GM18909 (cell line): ENCODE data around the gene NEURL3.
"Not testable (repeated sequence)": the region's sequence is repeated elsewhere in the genome, so short reads cannot be mapped to it uniquely, and the experiment has no call there.

Experiments used
- ATAC-seq: cut with Tn5 transposase; IDR thresholded peaks from one replicate; pipeline ENCODE4 v1.9.1; 2021; ENCODE audit warnings: mild to moderate bottlenecking; ENCODE audit not compliant: unreplicated experiment, poor library complexity

Gene NEURL3

GRCh38 chr2:96510931-96511595, 5.9 kb upstream of the NEURL3 start:
- no peak for ATAC-seq

DNA sequence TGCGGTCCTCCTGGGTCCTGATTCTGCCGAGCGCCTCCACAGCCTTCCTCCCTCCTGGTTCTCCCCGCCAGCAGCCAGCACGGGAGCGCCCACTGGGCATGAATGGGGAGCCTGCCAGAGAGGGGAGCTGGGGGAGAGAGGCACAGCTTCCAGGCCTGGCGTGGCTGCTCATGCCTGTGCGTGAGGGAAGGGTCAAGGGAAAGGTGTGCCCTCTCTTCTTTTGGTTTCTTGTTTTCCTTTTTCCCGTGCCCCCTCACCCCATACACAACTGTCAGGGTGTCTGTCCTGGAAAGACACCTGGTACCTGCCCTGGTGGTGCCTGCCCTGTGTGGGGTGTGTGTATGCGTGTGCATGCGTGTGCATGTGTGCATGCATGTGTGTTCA, 4.7 kb upstream of the NEURL3 start:
- ATAC-seq, result no peak

- ATAC-seq, result peak; percentile 66
Measured at GRCh38 chr2:96509114-96509846, 4.1 kb upstream of the NEURL3 start.

DNA sequence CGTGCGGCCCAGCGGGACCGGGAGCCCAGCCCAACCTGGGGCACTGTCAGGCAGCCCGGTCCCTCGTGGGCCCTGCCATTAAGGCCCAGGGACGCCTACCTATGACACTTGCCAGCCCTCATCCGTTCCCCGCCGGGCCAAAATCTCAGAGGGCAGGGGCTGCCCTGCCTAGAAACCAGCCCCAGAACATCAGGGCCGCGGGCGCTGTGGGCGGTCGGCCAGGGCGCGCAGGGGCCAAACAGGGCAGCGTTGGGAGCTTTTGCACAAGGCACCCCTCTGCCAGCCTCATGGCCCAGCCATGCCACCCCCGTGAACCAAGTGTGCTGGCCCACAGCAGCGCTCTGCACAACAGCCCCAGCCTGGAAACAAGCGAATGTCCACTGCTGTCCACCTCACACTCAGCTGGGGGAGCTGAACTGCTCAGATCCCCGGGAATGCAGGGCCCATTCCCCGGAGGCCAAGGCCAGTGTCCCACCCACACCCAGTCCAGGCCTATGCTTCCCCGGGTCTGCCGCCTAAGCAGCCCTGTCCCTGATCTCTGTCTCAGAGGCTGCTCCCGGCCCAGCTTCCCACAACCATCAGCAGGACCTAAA, 3.5 kb upstream of the NEURL3 start:
- no peak for ATAC-seq

DNA sequence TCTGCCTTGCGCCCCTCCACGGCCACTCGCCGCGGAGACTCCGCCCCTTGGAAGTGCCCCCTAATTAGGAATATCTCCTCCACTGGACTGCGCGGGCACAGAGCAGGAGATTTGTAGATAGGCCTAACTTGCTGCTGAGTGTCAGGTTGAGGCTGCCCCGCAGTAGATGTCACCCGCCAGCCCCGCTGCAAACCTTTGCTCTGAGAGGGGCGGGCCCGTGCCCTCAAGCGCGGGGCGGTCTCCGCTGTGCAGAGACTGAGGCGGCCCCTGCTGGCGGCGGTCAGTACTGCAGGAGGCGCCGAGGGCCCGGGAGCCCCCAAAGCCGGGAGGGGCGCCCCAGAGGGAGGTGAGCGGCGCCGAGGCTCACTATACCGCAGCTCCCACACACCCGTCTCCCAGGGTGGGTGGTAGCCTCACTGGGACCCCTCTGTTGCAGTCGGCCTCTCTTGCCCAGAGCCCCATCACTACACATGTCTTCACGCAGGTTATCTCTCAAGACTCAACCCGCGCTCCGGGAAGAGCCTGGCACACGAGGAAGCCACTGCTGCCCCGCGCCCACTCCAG, 2.9 kb upstream of the NEURL3 start:
- ATAC-seq, result no peak

DNA sequence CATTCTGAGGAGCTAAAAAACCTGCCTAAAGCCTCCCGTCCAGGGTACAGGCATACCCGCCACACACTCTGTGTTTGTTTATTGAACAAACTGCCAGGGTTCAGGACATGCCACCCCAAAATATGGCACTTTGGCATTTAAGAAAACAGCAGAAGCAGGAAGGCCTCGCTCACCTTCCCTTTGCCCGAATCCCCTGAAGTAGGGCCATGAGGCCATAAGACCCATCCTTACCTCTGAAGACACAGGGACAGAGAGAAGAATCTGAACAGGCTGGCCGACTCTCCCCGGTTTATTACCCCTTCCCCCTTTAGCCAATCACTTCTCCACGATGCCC, 1.7 kb upstream of the NEURL3 start:
- ATAC-seq, result no peak

- ATAC-seq, result no peak
Measured at GRCh38 chr2:96506016-96506906, 1.1 kb upstream of the NEURL3 start.

GRCh38 chr2:96503637-96504243, 1.4 kb downstream of the NEURL3 start:
- no peak for ATAC-seq

- ATAC-seq, result no peak
Measured at GRCh38 chr2:96502891-96503636, 2.1 kb downstream of the NEURL3 start.

GRCh38 chr2:96501886-96502810, 3.0 kb downstream of the NEURL3 start:
- peak; percentile 5 for ATAC-seq

GRCh38 chr2:96501471-96501874, 3.7 kb downstream of the NEURL3 start:
- peak; percentile 53 for ATAC-seq

- ATAC-seq, result no peak
Measured at GRCh38 chr2:96500385-96501066, 4.6 kb downstream of the NEURL3 start.

DNA sequence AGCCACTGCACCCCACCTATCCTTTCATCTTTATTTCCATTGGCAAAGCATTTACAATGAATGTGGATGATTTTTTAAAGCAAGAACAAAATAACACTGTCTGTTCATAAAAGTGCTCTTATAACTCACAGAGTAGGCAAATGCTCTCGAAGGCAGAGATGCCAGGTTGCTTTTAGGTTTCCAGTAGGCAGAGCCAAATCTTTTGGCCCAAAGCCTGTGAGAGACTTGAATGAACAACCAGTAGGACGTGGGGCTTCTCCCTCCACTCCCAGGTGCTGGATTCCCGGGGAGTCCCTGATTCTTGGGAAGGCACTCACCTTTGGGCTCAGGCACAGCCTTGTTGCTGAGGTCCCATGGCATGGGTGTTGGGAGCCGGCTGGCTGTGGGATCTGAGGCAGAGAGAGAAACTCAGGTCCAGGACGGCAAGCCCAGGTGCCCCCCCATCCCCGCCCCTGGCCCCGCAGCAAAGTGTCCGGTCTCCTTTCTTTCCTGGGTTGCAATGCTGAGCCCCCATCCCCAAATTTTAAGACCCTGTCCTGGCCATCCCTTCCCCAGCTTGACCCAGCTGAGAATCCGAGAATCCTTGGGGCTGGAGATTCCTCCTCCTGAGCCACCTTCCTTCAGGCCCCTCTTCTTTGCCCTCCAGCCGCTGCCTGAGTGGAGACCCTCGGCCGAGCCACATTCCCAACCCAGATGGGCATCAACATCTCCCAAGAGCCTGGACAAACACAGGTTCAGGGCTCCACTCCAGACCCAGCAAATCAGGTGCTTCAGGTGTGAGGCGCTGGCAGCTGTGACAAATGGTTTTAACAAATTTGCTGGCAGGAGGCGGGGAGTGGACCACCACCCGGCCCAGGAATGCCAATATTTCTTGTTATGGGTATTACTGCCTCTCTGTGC, 5.8 kb downstream of the NEURL3 start:
- no peak for ATAC-seq

DNA sequence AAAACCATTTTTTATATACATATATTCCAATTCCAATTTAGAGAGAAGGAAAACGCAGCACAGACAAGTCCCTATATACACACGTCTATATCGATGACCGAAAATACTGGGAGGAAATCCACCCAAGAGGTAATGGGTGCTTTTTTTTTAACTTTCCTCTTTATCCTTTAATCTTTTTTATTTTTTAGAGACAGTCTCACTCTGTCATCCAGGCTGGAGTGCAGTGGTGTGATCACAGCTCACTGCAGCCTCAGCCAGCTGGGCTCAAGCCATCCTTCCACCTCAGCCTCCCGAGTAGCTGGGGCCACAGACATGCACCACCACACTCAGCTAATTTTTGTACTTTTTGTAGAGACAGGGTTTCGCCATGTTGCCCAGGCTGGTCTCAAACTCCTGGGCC, 6.5 kb downstream of the NEURL3 start:
- ATAC-seq, result not testable (repeated sequence)

GRCh38 chr2:96498021-96498431, 7.1 kb downstream of the NEURL3 start:
- ATAC-seq, result no peak

DNA sequence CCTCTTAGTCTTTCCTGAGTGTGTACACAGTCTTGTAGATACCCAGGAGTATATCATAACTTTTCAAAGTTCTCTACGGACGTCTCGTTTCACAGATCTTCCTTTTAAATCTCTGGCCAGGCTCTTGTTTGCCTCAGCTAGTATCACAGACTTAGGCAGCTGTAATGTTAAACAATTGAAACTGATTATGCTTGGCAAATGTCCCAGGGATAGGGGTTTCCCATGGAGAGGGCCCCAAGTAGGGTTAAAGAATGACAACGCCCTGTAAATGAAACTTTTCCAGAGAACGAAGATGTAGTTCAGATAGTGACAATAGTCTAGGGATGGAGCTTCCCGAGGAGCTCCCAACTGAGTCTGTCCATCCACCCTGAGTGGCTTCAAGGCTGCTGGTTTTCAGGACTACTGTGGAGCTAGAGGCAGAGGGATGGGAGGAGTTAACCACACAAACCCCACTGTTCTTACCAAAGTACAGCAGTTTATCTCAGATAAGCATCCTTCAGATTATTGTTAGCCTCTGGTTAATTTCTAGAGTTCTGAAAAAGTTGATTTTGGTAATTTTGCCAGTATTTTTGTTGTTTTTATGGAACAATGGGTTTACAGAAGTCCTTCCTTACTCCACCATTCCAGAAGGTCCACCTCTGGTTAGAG, 9.1 kb downstream of the NEURL3 start:
- ATAC-seq, result no peak
